Measurements from ENCODE around the gene FMNL1.

The FMNL1 gene

DNA sequence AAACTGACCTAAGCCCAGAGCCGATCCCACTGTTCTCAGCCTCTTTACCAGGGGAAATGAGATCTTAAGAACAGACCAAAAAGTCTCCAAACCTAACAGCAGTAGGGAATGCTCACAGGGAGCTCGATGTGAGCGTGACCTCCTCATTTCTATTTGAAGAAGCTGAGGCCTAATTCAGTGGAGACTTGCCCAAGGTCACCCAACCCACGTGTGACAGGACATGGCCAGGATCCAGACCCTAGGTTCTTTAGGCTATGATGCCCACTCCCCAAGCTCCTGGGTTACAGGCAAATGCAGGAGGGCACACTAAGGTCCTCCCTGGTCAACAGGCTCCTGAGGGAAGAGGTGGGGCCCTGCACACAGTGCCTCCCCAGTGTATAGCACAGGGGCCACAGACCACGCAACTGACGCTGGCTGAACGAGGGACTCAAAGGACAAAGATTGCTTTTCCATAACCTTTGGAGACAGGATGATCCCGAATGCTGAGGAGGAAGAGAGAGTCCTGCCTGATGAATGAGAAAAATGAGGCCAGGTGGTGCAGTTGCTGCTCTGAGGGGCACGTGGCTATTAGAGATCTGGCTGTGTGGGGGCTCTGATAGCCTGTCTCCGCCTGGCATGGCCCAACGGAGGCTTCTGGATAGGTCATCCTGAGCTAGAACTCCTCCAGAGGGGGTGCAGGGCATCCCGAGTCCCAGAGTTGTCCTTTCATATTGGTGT lies 71.2 kb downstream of the FMNL1 start:
- Histone ChIP-seq H3K4me3 (ENCODE audit: control insufficient read depth in 1 of 7, extremely low read depth in 1 of 7, insufficient read depth in 4 of 7, low read depth in 2 of 7, low read length in 6 of 7) (no peak overlapping the region), H3K27me3 (replicated peaks in 2 of 5; ENCODE audit: control insufficient read depth in 4 of 5, insufficient read depth in 5 of 5, low read length in 4 of 5) (no peaks in the 10 kb centered on the region), H3K36me3 (ENCODE audit: control insufficient read depth in 4 of 4, insufficient read depth in 4 of 4, low read length in 3 of 4) (peaks cover 11 to 37% (median 27%) of the 10 kb centered on the region in 4 experiments), H3K4me1 (ENCODE audit: control extremely low read depth in 1 of 4, control insufficient read depth in 4 of 4, insufficient read depth in 4 of 4, low read length in 3 of 4) (peaks cover 17 to 76% (median 54%) of the 10 kb centered on the region in 4 experiments), H3K27ac (ENCODE audit: insufficient read depth in 1 of 2, low read depth in 1 of 2, low read length in 2 of 2, poor library complexity in 1 of 2, severe bottlenecking in 2 of 2) (no peak overlapping the region), H3K9me3 (ENCODE audit: control extremely low read depth in 1 of 5, control insufficient read depth in 4 of 5, insufficient read depth in 2 of 5, low read depth in 1 of 5, low read length in 4 of 5) (no peaks in the 10 kb centered on the region)
- ChIA-PET CTCF (interaction anchor here (0.9 to 5.6 kb wide), 11 partner anchors 8 to 95 kb away, joined by 3 to 28 read pairs (median 6); no protein-coding TSS in a partner anchor), POLR2A (no interaction called here)
- 88% methylated on average over 10 of the region's 12 CpGs for WGBS (ENCODE audit: insufficient coverage)
- no peak for DNase-seq

DNA sequence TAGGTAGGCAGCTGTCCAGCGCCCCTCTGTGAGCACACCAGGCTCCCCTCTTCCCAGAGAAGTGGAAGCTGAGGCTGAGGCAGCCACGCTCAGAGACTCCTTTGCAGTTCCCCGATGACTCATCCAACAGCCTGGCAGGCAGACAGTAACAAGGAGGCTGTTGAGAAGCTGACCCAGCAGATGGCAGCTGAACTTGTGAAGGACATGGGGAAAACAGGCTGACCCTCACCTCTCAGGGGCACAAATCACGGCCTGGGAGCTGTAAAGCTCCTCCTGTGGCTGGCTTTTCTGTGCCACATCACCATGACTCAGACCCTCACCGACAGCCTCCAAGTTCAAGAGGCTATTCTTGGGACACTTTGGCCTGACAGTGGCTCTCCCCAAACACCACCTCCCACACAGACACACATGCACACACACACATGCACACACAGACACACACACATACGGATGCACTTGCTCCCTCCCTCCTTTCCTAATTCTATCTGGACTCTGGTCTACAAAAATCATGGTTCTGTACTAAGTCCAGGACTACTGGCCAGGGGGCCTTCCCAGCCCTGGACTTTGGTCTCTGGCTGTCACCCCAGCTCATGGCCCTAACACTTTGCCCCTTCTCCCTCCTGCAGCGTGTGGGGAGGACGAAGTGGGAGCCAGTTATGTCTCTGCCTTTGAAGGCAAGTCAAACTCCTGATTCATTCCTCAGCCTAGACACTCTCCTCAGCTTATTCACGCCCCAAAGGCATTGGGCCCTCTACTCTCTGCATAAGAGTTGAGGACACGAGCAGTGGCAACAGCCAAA lies 71.9 kb downstream of the FMNL1 start:
- CTCF ChIA-PET = interaction anchor here (0.9 to 5.6 kb wide), 13 partner anchors 9 to 94 kb away, joined by 3 to 28 read pairs (median 4); no protein-coding TSS in a partner anchor
- H3K27ac ChIP-seq (ENCODE audit: insufficient read depth in 1 of 2, low read depth in 1 of 2, low read length in 2 of 2, poor library complexity in 1 of 2, severe bottlenecking in 2 of 2) = no peak overlapping the region
- peak in 2 of 3 donors; percentile 42 to 59 for DNase-seq
- 74% methylated on average over 6 of the region's 10 CpGs for WGBS (ENCODE audit: insufficient coverage)
- peaks cover 9 to 35% (median 21%) of the 10 kb centered on the region in 4 experiments for H3K36me3 ChIP-seq (ENCODE audit: control insufficient read depth in 4 of 4, insufficient read depth in 4 of 4, low read length in 3 of 4)
- POLR2A ChIA-PET = no interaction called here
- H3K4me3 ChIP-seq (ENCODE audit: control insufficient read depth in 1 of 7, extremely low read depth in 1 of 7, insufficient read depth in 4 of 7, low read depth in 2 of 7, low read length in 6 of 7) = no peak overlapping the region
- H3K4me1 ChIP-seq (ENCODE audit: control extremely low read depth in 1 of 4, control insufficient read depth in 4 of 4, insufficient read depth in 4 of 4, low read length in 3 of 4) = peaks cover 17 to 82% (median 55%) of the 10 kb centered on the region in 4 experiments
- no peaks in the 10 kb centered on the region for H3K27me3 ChIP-seq (replicated peaks in 2 of 5; ENCODE audit: control insufficient read depth in 4 of 5, insufficient read depth in 5 of 5, low read length in 4 of 5)
- H3K9me3 ChIP-seq (ENCODE audit: control extremely low read depth in 1 of 5, control insufficient read depth in 4 of 5, insufficient read depth in 2 of 5, low read depth in 1 of 5, low read length in 4 of 5) = no peaks in the 10 kb centered on the region

DNA sequence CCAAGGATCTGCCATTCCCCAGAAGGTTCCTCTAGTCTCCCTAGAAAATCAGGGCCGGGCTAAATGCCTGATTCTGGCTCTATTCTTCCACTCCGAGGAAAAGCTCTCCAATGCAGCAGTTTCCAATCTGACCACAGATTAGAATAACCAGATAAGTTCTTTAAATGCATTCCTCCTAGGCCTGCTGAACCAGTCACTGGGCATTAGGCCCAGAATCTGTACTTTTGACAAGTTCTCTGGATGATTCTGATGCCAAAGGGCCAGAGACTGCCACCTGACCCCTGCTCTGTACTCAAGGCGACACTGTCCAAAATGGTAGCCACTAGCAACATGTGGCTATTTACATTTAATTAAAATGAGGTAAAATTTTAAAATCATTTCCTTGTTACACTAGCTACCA lies 72.8 kb downstream of the FMNL1 start:
- no peak overlapping the region for H3K4me3 ChIP-seq (ENCODE audit: control insufficient read depth in 1 of 7, extremely low read depth in 1 of 7, insufficient read depth in 4 of 7, low read depth in 2 of 7, low read length in 6 of 7)
- peaks cover 17 to 89% (median 63%) of the 10 kb centered on the region in 4 experiments for H3K4me1 ChIP-seq (ENCODE audit: control extremely low read depth in 1 of 4, control insufficient read depth in 4 of 4, insufficient read depth in 4 of 4, low read length in 3 of 4)
- H3K9me3 ChIP-seq (ENCODE audit: control extremely low read depth in 1 of 5, control insufficient read depth in 4 of 5, insufficient read depth in 2 of 5, low read depth in 1 of 5, low read length in 4 of 5) = no peaks in the 10 kb centered on the region
- WGBS (ENCODE audit: insufficient coverage) = 88% methylated on average over 2 of the region's 3 CpGs
- peaks cover 2 to 27% (median 14%) of the 10 kb centered on the region in 4 experiments for H3K36me3 ChIP-seq (ENCODE audit: control insufficient read depth in 4 of 4, insufficient read depth in 4 of 4, low read length in 3 of 4)
- POLR2A ChIA-PET = no interaction called here
- CTCF ChIA-PET = interaction anchor here (1.2 to 5.6 kb wide), 13 partner anchors 10 to 98 kb away, joined by 3 to 28 read pairs (median 4); no protein-coding TSS in a partner anchor
- no peak overlapping the region for H3K27ac ChIP-seq (ENCODE audit: insufficient read depth in 1 of 2, low read depth in 1 of 2, low read length in 2 of 2, poor library complexity in 1 of 2, severe bottlenecking in 2 of 2)
- no peak for DNase-seq
- no peaks in the 10 kb centered on the region for H3K27me3 ChIP-seq (replicated peaks in 2 of 5; ENCODE audit: control insufficient read depth in 4 of 5, insufficient read depth in 5 of 5, low read length in 4 of 5)

DNA sequence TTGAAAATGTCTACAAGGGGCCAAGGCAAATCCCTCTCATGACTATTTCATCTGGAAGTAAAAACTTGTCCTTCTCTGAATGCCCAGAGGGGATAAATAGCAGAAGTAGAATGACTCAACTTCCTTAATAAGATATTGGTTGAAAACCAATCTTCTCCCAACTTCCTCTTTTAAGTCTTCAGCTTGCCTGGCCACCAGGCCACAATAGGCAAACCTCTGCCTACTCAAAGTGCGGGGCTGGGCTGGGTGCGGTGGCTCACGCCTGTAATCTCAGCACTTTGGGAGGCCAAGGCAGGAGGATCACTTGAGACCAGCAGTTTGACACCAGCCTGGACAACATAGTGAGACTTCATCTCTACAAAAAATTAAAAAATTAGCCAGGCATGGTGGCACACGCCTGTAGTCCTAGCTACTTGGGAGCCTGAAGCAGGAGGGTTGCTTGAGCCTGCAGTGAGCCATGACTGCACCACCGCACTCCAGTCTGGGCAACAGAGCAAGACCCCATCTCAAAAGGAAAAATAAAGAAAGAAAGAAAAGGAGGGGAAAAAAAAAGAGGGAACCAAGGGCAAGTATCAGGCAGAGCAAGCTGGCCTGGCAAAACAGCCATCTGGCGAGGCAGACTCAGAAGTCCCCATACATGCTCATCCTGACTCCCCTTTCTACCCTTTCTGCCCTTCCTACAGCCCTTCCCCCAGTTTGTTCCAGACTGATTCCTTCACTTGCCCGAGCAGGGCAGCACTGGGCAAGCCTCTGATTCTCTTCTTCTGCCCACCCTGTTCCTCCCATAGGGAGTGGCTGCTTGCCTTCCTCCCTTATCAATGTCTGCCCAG lies 74.5 kb downstream of the FMNL1 start:
- Histone ChIP-seq H3K27ac (ENCODE audit: insufficient read depth in 1 of 2, low read depth in 1 of 2, low read length in 2 of 2, poor library complexity in 1 of 2, severe bottlenecking in 2 of 2) (no peak overlapping the region), H3K9me3 (ENCODE audit: control extremely low read depth in 1 of 5, control insufficient read depth in 4 of 5, insufficient read depth in 2 of 5, low read depth in 1 of 5, low read length in 4 of 5) (no peaks in the 10 kb centered on the region), H3K27me3 (replicated peaks in 2 of 5; ENCODE audit: control insufficient read depth in 4 of 5, insufficient read depth in 5 of 5, low read length in 4 of 5) (no peaks in the 10 kb centered on the region), H3K4me3 (ENCODE audit: control insufficient read depth in 1 of 7, extremely low read depth in 1 of 7, insufficient read depth in 4 of 7, low read depth in 2 of 7, low read length in 6 of 7) (peak overlapping the region in 3 of 7 experiments; percentile 2 to 57 (median 35)), H3K4me1 (ENCODE audit: control extremely low read depth in 1 of 4, control insufficient read depth in 4 of 4, insufficient read depth in 4 of 4, low read length in 3 of 4) (peaks cover 16 to 91% (median 67%) of the 10 kb centered on the region in 4 experiments), H3K36me3 (ENCODE audit: control insufficient read depth in 4 of 4, insufficient read depth in 4 of 4, low read length in 3 of 4) (peaks cover 2 to 10% (median 3%) of the 10 kb centered on the region in 4 experiments)
- CTCF ChIA-PET = interaction anchor here (0.6 to 5.6 kb wide), 13 partner anchors 8 to 141 kb away, joined by 3 to 28 read pairs (median 4); no protein-coding TSS in a partner anchor
- POLR2A ChIA-PET = interaction anchor here (1.2 kb wide), 1 partner anchor 15 kb away, joined by 5 read pairs; no protein-coding TSS in a partner anchor
- peak; percentile 86 to 97 (median 94) for DNase-seq
- WGBS (ENCODE audit: insufficient coverage) = 69% methylated on average over 5 of the region's 7 CpGs

DNA sequence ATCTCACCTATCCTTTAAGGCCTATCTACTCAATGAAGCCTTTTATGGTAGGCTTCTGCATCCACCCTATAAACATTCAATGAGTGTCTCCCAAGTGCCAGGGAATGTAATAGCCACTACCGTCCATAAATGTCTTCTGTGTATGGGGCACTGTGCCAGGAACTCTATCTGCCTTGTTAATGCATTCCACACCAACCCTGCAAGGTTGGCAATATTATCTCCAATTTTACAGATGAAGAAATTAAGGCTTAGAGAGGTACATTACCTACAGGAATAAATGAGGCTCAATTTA lies 75.1 kb downstream of the FMNL1 start:
- DNase-seq = no peak
- peaks cover 2 to 9% (median 3%) of the 10 kb centered on the region in 4 experiments for H3K36me3 ChIP-seq (ENCODE audit: control insufficient read depth in 4 of 4, insufficient read depth in 4 of 4, low read length in 3 of 4)
- ChIA-PET POLR2A (no interaction called here), CTCF (interaction anchor here (0.6 to 5.6 kb wide), 3 partner anchors 10 to 142 kb away, joined by 3 to 28 read pairs (median 18); no protein-coding TSS in a partner anchor)
- no peak overlapping the region for H3K4me3 ChIP-seq (ENCODE audit: control insufficient read depth in 1 of 7, extremely low read depth in 1 of 7, insufficient read depth in 4 of 7, low read depth in 2 of 7, low read length in 6 of 7)
- no peaks in the 10 kb centered on the region for H3K27me3 ChIP-seq (replicated peaks in 2 of 5; ENCODE audit: control insufficient read depth in 4 of 5, insufficient read depth in 5 of 5, low read length in 4 of 5)
- peaks cover 16 to 85% (median 61%) of the 10 kb centered on the region in 4 experiments for H3K4me1 ChIP-seq (ENCODE audit: control extremely low read depth in 1 of 4, control insufficient read depth in 4 of 4, insufficient read depth in 4 of 4, low read length in 3 of 4)
- H3K27ac ChIP-seq (ENCODE audit: insufficient read depth in 1 of 2, low read depth in 1 of 2, low read length in 2 of 2, poor library complexity in 1 of 2, severe bottlenecking in 2 of 2) = no peak overlapping the region
- WGBS (ENCODE audit: insufficient coverage) = 100% methylated on average over 1 of the region's 1 CpG
- H3K9me3 ChIP-seq (ENCODE audit: control extremely low read depth in 1 of 5, control insufficient read depth in 4 of 5, insufficient read depth in 2 of 5, low read depth in 1 of 5, low read length in 4 of 5) = no peaks in the 10 kb centered on the region
